NOMO-1 treated with DMSO at 0.1 percent for 48 hours (cell line): ENCODE data around the gene APBB2.
A peak's percentile ranks its signal among the peaks of the same experiment; 100 is the strongest.
"Not testable (repeated sequence)": the region's sequence is repeated elsewhere in the genome, so short reads cannot be mapped to it uniquely, and the experiment has no call there.

Experiments used
- DNase-seq: peaks from one replicate; lab custom pipeline; 2025; ENCODE audit not compliant: unreplicated experiment; lab: John Stamatoyannopoulos, UW

APBB2 gene

DNA sequence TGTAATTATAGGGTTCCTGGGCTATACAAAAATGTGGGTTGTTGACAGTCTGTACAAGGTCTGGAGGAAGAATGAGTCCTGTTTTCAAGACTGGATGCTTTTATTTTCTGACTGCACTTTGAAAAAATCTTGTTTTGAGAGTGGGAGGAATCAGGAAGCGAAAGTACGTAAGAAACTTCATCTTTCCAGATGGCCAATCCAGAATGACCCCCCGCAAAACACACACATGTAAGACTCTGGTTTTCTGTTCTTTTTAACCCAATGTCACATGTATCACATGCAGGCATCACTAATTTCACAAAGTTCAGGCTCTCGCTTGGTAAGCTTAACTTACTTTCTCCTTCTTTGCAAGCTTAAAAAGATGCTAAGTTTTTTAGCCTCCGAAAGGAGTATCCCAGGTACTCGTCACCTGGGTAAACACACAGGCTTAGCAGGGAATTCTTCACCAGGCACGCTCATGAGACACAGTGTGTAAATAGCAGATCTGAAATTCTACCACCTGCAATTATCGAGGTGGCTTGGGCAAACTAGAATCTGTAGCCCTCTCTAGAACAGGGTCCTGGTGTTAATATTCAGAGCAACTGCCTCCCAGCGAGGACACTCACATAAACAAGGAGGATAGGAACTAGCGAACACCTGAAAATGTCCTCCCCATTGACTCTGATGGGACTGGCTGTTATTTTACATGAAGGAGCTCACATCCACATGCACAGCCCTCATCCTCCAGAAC lies 373.9 kb downstream of the APBB2 start:
- DNase-seq, result peak; percentile 17

DNA sequence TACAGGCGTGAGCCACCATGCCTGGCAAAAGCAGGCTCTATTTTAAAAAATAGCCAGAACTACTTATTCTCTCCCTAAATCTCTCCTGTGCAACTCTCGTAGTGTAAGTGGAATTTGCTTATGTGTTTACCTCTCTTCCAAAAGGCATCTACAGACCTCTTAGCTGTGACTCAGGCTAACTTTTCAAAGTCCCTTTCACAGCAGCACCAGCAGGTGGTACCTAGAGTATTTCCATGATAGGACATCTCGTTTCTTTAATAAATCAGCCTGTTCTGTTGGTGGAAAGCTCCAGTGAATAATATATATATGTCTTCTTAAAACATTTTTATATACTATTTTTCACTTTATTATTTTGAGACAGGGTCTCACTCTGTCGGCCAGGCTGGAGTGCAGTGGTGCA lies 375.6 kb downstream of the APBB2 start:
- no peak for DNase-seq

DNA sequence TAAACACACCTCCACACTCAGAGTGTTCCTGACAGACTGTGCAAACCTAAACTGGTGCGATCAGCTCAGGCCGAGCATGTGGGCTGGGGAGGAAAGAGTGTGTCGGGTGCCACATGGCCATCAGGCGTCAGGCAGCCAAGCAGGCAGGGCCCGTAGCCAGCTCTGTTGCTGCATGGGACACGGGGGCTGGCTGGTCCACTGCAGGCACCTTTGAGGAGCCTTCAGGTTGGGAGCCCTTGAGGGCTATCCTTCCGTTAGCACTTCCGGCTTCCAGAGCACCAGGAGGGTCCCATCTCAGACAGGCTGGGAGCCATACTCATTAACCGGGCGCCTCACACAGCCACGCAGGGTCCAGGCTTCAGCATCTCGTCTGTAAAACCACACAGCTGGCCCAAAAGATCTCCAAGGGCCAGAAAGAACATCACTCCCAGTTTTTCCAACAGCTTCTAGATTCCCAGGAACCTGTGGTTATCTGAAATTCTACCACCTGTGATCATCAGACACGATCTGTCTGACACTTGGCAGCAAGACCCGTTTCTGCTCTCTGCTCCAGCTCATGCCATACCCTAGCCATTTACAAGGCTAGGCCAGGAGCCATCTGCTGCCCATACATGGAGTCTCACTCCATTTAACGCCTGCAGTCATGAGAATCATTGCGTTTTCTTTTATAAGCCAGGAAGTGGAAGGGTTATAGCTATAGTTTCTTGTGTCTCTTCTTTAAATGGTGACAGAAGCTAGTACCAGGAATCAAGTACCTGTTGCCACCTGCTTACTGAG lies 377.1 kb downstream of the APBB2 start:
- no peak for DNase-seq

DNA sequence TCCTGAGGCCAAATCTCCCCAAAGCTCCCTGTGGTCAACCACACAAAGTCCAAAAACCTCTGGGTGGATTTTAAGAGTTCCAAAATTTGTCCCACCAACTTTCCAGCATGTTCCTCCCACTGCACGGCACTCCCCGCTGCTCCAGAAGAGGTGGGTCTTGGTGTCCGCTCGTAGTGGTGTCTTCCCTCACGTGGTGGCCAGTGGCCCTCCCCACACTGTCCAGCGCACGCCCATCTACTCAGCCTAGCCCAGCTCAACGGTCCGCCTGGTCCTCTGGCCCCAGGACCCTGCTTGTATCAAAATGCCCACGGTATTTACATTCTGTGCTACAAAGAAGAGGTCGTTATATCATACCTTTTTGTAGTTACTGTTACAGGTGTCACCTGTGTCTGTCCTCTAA lies 381.1 kb downstream of the APBB2 start:
- no peak for DNase-seq

DNA sequence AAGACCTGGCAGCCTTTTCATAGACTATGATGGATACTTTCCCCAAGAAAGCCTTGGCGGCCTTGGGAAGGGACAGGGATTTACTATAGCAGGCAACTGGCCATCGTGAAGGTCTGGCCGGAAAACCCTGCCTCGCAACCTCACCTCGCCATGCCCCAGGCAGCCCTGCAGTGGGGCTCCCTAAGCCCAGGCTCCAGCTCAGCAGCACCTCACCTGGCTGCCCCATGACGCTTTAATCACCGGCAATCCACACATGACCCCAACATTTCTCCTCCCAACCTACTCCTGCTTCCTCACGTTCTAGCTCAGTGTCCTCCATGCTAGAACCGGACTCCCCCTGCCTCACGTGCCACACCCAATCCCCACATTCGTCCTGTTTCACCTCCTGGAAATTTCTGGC lies 382.2 kb downstream of the APBB2 start:
- DNase-seq, result no peak

DNA sequence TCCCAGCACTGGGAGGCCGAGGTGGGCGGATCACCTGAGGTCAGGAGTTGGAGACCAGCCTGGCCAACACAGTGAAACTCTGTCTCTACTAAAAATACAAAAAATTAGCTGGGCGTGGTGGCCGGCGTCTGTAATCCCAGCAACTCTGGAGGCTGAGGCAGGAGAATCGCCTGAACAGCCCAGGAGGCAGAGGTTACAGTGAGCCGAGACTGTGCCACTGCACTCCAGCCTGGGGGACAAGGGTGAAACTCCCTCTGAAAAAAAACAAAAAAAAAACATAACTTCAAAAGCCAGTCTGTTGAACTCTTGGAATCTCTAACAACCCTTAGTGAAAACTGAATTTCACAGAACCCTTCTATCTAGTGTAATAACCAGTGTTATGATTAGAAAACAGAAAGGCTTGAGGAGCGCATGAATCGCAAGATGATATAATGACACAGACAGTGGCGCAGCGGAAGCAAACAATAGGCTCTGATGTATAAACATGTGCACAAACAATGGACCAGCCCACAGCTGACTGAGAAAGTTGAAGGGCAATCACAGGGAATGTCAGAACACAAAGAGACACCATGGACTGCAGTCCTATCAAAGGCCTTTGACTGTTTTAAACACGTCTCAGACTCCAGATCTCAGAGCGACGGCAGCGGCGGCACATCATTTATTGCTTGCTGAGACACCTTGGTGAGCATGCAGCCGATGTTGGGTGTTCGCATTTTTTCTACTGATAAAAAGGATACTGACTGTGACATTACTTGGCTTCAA lies 383.0 kb downstream of the APBB2 start:
- no peak for DNase-seq

DNA sequence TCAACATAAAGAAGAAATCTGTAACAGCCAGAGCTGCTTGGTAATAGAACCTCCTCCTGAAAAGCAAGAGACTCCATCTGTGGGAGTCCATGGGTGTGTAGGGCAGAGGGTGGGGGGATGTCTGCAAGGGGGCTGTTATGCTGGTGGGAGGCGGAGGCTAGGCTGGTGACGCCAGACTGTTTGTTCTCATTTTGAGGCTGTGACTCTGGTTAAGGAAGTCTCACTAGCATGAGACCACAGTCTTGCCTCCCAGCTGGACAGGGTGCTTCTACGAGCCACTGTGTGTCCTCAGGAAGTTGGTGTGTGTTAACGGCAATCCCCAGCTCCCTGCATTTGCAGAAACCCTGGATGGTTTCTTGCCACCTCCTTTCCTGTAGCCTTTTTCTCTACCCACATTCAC lies 384.8 kb downstream of the APBB2 start:
- no peak for DNase-seq

DNA sequence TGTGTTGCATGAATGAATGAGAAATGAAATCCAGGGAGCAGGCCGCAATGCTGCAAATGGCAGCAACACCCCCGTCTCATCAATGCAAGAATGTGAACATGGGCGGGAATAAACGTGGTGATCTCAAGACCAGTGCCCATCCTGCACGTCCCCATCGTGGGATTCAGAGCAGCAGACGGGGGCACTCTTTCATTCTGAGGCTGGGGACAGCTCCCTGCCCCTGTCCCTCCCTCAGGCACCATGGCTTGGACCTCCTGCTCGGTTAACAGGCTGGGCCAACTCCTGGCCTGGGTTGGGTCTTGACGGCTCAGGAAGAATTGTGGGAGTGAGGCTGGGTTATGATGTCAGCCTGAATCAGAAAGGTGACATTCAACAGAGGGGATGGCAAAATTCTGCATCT lies 385.7 kb downstream of the APBB2 start:
- DNase-seq, result no peak

DNA sequence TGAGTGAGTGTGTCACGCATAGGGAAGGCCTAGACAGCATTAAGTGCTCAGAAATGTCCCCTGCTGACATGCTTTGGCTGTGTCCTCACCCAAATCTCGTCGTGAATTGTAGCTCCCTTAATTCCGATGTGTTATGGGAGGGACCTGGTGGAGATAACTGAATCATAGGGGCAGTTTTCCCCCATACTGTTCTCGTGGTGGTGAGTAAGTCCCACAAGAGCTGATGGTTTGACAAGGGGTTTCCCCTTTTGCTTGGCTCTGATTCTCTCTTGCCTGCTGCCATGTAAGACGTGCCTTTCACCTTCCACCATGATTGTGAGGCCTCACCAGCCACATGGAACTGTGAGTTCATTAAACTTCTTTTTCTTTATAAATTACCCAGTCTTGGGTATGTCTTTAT lies 386.6 kb downstream of the APBB2 start:
- no peak for DNase-seq

DNA sequence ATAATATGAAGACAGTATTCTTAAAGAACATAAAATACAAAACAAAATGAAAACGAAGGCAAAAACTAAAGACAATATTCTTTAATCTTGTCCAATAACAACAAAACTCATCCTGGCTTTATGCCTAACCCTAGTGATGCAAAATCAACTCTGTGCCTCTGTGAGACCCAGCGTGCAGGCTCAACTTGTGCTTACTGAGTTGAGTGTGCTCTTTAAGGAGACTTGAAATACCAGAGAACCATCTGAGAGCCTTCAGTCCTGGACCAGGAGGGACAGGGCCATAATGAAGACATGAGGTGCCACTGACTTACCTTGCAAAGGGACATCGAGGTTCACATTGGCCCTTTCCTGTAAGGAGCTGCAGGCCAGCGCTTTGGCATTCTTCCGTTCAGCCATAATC lies 387.5 kb downstream of the APBB2 start:
- DNase-seq, result no peak

DNA sequence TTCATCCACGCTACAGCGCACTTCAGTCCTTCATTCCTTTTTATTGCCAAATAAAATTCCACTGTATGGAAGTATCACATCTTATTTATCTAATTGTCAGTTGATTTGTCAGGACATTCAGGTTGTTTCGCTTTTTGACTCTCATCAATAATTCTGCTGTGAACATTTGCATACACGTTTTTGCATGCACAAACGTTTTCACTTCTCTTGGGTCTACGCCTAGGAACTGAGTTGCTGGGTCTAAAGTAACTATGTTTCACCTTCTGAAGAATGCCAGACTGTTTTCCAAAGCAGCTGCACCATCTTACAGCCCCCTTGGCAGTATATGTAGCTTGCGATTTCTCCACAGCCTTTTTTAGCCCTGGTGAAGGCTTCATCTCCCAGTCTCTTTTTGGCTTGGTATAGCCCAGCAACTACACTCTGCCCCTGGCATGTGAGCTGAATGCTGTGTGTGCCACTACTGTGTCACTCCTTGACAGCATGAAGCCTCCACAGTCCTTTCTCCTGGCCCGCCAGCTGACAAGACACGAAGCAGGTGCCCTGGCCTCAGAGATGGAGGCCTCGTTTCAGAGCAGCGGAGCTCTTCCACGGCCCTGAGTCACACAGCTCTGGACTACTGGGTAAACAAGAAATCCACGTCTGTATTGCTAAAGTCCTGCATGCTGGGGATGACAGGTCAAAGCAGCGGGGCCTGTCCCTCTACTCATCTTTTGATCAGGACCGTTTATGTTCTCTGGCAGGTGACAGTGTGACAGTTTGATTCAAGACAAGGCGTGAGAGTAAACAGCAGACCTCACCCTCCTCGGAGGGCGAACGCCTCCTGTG lies 389.1 kb downstream of the APBB2 start:
- no peak for DNase-seq

DNA sequence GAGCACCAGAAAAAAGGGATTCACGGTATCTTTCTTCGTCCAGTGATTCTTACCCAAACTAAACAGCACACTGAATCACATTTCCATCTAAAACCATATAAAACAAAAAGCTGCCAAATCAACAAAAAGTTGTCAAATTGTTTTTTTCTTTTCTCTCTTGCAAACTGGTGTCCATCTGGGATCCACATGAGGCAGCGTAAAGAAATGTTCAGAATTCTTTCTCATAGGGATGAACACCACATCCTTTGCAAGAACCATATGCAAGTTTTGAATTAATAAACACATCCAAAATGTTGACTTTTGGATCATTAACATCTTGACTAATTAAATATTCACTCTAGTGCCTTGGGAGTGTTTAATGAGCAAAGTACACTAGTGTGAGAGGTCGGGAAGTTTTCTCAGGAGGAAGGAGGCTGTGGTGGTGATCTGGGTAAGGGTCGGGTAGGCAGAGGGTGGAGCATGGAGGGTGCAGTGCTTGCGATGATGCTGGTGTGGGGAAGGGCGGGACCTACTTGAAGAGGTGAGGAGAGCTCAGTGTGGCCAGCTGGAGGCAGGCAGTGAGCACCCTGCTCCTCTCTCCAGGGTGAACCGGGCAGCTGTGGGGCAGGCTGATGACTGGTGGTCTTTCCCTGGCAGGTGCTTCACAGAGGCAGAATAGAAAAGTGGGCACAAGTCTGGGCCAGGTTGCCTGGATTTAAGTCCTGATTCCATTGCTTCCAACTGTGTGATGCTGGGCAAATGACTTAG lies 391.7 kb downstream of the APBB2 start:
- no peak for DNase-seq

DNA sequence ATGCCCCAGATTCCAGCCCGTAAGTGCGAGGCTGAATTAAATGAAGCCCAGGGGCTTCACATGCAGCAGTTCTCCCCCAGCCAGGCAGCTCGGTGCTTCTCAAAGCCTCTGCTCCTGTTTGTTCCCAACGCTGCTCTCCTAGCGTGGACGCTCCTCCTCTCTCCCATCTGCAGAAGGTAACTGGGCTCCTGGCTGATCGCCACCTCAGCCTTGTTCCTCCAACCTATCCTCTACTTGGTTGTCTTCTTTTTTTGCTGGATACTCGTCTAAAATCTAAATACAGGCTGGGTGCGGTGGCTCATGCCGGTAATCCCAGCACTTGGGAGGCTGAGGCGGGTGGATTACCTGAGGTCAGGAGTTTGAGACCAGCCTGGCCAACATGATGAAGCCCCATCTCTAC lies 394.2 kb downstream of the APBB2 start:
- no peak for DNase-seq

DNA sequence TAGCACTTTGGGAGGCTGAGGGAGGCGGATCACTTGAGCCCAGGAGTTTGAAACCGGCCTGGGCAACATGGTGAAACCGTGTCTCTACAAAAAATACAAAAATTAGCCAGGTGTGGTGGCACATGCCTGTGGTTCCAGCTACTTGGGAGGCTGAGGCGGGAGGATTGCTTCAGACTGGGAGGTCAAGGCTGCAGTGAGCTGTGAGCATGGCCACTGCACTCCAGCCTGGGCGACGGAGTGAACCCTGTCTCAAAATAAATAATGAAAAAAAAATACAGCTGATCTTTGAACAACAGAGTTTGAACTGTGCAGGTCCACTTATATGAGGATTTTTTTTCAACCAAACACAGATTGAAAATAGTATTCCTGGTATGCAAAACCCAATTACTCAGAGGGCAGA lies 397.2 kb downstream of the APBB2 start:
- DNase-seq, result not testable (repeated sequence)

DNA sequence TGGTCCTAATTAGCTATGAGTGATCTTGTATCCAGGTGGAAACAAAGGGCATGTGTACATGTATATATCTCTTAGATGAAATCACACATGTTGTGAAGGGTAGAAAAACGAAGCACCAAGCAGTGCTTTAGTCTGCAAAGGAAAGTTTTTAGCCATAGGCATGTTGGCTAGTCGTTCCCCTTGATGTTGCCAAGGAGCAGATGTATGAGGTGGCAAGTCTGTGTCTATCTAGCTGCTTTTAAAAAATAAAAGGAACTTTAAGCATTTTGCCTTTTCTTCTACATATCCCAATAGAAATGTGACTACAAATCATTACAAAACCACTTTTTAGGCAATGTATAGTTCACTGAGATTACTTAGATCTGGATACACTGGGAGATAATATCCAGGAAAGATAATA lies 401.5 kb downstream of the APBB2 start:
- DNase-seq, result no peak

DNA sequence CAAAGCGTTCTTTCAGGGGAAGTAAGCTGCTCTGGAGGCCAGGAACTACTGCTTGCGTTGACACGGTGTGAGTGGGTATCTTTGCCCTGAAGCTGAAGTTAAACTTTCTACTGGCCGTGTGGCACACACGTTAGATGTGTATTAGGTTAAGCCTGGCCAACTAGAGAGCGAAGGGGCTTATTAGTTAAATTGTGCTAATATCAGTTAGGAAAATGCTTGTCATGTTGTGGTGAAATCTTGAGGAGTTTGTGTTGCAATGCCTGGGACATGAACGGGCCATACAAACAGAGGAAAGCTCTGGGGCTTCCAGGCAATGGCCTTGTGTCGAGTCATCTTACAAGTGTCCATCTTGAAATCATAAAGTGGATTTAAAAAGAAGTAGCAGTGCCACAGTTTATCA lies 402.0 kb downstream of the APBB2 start:
- peak; percentile 70 for DNase-seq

DNA sequence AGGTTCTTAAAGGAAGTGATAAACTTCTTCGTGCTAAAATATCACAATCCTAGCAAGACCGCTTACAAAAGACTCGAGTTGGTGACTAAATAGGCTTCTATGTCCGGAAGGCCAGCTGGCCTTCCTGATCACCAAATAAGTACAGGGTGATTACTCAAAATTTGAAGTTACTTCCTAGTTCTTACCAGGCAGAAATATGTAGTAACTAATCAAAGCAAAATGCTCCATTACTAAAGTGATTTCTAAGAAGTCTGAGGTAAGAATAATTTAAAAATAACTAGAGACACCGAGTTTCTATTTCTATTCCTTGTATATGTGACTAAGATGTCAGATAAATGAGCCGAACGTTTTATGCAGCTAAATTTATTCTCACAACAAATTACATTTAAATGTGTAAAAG lies 402.4 kb downstream of the APBB2 start:
- peak; percentile 96 for DNase-seq

DNA sequence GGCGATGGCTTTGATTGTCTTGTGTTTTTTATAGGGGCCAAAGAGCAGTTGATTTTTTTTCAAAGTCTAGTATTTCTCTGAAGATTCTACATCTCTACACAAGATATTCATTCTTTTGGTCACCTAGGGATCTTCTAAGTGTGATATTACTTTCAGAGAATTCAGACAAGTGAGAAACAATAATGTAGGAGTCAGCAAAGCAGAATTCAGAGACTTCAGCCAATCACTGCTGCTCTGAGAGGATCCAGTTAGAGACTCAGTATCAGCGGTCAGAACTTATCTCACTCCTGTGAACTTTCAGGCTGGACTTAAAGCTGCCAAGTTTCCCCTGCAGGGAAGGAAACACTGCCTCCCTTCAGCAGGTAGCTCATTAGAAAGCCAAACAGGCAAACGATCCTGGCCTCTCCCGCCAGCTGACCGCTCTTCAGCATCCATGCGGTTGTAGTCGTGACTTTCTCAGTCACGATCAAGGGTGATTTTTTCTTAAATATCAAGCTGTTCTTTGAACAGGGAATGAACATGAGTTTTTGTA lies 405.4 kb downstream of the APBB2 start:
- DNase-seq, result no peak

DNA sequence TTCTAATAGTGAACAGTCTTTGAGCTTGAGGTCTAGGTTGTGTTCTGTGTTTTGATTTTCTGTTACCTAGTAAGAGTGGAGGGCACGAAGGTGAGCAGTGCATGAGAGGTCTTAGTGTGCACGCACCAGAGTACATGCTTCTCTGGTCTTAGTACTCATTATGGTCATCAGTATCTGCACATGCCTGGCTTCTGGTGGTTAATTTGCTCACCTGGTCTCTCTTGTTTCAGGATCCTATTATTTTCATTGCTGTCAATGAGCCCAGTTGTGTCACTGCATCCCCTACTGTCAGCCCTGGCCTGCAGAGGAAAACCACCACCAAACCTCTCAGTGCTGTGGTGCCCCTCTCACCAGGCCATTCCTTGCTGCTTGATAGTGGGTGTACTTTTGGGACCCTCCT lies 409.7 kb downstream of the APBB2 start:
- DNase-seq, result no peak

DNA sequence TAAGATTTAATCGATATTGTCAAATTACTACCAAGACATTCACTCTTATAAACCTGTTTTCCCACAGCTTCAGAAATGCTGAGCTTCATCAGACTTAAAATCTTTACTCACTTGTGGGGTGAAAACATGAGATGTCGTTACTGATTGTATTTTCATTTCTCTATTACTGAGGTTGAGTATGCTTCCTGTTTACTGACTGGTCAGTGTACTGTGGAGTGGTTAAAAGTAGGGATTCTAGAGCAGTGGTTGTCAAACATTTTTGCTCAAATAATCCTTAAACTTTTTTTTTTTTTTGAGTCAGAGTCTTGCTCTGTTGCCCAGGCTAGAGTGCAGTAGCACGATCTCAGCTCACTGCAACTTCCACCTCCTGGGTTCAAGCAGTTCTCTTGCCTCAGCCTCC lies 414.3 kb downstream of the APBB2 start:
- peak; percentile 49 for DNase-seq
